PC-3 (cell line): ENCODE data around the gene SEMA4B.

Experiments used
- EZH2 ChIP-seq: fragments of 300-600 bp; sonication (generic); IDR thresholded peaks from one replicate; pipeline ENCODE4 v1.6.1; 2017; ENCODE audit warnings: antibody characterized with exemption, mild to moderate bottlenecking, low read length; ENCODE audit not compliant: unreplicated experiment
- EZH2phosphoT487 ChIP-seq: fragments of 300-600 bp; sonication (generic); IDR thresholded peaks from 2 replicates; pipeline ENCODE4 v1.6.1; 2018; ENCODE audit warnings: mild to moderate bottlenecking, antibody characterized with exemption, low read length, borderline replicate concordance
- TF ChIP-seq, protein P1 (sequence below): fragments of 300-600 bp; sonication (generic); conservative IDR thresholded peaks from 2 replicates; pipeline ENCODE4 v1.5.1; 2017; ENCODE audit warnings: antibody characterized with exemption, low read depth, mild to moderate bottlenecking, low read length

DNA sequence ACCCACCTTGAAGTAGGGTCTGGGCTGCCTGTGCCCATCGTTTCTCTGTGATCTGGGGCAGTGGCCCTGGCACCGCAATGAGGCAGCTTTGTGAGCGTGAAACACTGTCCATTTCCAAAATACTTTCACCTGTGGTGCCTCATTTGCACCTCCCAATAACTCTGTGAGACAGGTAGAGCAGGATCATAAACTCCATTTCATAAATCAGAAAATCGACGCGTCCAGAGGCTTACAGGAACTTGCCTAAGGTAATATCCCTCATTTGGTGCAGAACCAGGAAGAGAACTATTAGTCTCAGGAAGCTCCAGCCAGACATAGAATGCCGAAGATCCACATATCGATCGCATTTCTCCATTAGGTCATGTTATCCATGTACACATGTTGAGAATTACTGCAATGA, 38.2 kb upstream of the SEMA4B start:
- TF ChIP-seq, protein P1, sequence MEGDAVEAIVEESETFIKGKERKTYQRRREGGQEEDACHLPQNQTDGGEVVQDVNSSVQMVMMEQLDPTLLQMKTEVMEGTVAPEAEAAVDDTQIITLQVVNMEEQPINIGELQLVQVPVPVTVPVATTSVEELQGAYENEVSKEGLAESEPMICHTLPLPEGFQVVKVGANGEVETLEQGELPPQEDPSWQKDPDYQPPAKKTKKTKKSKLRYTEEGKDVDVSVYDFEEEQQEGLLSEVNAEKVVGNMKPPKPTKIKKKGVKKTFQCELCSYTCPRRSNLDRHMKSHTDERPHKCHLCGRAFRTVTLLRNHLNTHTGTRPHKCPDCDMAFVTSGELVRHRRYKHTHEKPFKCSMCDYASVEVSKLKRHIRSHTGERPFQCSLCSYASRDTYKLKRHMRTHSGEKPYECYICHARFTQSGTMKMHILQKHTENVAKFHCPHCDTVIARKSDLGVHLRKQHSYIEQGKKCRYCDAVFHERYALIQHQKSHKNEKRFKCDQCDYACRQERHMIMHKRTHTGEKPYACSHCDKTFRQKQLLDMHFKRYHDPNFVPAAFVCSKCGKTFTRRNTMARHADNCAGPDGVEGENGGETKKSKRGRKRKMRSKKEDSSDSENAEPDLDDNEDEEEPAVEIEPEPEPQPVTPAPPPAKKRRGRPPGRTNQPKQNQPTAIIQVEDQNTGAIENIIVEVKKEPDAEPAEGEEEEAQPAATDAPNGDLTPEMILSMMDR: no peak
- TF ChIP-seq EZH2: no peak
- TF ChIP-seq EZH2phosphoT487: no peak
